Fibroblast of mammary gland (primary cell): Measurements from ENCODE around the gene MEGF6.

Experiments
- DNase-seq: peaks from one replicate; pipeline ENCODE4 v3.0.0-alpha.2; 2010; ENCODE audit warnings: low read depth
- H3K4me3 ChIP-seq: 2 replicates; pipeline ENCODE4 v1.5.1; 2011; ENCODE audit warnings: low read depth, mild to moderate bottlenecking, low read length, moderate library complexity; ENCODE audit not compliant: control insufficient read depth
- TF ChIP-seq, protein P1 (sequence below): conservative IDR thresholded peaks from 2 replicates; pipeline ENCODE4 v1.5.1; 2011; ENCODE audit warnings: low read depth, low read length, inconsistent platforms; ENCODE audit not compliant: control insufficient read depth, insufficient read depth

Gene MEGF6

DNA sequence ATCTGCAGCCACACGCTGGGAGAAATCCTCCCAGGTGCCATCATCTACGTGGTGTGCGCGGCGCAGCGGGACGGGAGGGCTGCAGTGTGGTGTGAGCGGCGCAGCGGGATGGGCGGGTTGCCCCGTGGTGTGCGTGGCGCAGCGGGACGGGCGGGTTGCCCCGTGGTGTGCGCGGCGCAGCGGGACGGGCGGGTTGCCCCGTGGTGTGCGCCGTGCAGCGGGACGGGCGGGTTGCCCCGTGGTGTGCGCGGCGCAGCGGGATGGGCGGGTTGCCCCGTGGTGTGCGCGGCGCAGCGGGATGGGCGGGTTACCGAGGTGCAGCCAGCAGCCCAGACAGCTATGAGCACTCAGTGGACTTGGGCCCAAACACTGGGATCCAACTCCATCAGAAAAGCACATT, 33.9 kb upstream of the MEGF6 start:
- TF ChIP-seq, protein P1, sequence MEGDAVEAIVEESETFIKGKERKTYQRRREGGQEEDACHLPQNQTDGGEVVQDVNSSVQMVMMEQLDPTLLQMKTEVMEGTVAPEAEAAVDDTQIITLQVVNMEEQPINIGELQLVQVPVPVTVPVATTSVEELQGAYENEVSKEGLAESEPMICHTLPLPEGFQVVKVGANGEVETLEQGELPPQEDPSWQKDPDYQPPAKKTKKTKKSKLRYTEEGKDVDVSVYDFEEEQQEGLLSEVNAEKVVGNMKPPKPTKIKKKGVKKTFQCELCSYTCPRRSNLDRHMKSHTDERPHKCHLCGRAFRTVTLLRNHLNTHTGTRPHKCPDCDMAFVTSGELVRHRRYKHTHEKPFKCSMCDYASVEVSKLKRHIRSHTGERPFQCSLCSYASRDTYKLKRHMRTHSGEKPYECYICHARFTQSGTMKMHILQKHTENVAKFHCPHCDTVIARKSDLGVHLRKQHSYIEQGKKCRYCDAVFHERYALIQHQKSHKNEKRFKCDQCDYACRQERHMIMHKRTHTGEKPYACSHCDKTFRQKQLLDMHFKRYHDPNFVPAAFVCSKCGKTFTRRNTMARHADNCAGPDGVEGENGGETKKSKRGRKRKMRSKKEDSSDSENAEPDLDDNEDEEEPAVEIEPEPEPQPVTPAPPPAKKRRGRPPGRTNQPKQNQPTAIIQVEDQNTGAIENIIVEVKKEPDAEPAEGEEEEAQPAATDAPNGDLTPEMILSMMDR = no peak
- DNase-seq = no peak

DNA sequence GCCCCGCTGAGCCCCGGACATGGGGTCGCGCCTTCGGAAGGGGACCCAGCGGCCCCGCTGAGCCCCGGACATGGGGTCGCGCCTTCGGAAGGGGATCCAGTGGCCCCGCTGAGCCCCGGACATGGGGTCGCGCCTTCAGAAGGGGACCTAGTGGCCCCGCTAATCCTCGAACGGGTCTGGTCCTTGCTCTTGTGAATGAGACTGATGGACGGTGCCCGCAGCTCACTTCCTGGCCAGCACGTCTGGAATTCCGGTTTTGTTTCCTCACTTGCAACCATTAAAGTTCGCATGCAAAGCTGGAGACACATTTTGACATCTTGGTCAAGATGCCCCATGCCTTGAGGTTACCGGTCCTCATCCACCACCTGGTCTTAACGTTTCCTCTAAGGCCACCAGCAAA, 33.0 kb upstream of the MEGF6 start:
- H3K4me3 ChIP-seq = no peak overlapping the region
- DNase-seq = no peak
- TF ChIP-seq, protein P1 = no peak

More for the DNA sequence above, 33.9 kb upstream of the MEGF6 start:
- H3K4me3 ChIP-seq = no peak overlapping the region

DNA sequence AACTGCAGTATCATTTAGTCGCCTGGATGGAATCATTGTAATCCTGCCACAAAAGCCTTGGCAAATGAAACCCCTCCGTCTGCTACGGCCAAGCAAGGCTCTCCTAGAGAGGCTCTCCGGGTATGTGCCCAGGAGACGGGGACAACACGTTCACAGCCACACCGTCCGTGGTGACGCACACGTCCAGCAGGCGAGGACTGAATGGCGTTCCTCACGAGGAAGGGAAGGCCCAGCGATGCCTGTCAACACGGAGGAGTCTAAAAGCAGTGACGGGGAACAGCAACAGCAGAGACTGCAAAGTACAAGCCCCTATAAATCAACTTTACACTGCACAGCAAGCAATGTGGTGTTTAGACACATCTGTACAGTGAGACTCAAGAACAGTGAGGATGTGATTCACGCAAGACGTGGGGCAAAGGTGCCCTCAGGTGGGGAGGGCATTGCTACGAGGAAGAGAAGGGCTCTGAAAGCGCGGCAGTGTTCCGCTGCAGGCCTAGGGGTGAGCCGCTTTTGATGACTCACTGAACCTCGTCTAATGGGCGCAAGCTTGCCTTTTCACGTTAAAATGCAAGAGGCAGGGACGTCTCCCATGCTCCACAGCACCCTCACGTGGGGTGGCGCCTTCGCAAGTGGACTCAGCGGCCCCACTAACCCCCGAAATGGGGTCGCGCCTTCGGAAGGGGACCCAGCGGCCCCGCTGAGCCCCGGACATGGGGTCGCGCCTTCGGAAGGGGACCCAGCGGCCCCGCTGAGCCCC, 31.8 kb upstream of the MEGF6 start:
- H3K4me3 ChIP-seq = no peak overlapping the region
- TF ChIP-seq, protein P1 = no peak

DNA sequence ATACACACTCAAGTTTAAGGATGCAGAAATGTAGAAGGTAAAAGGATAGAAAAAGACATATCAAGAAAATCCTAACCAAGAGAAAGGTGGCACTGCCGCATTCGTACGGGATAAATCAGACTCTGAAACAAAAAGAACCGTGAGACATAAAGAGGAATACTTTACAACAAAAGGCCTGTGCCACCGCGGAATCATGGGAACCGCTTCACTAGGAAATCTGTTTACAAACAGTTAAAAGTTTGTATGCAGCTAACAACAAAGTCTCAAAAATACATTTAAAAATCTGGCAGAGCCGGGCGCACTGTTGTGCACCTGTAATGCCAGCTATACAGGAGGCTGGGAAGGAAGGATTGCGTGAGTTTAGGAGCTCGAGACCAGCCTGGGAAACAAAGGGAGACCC, 30.5 kb upstream of the MEGF6 start:
- no peak for DNase-seq
- H3K4me3 ChIP-seq = no peak overlapping the region
- TF ChIP-seq, protein P1 = no peak

More for the DNA sequence above, 31.8 kb upstream of the MEGF6 start:
- DNase-seq = no peak

DNA sequence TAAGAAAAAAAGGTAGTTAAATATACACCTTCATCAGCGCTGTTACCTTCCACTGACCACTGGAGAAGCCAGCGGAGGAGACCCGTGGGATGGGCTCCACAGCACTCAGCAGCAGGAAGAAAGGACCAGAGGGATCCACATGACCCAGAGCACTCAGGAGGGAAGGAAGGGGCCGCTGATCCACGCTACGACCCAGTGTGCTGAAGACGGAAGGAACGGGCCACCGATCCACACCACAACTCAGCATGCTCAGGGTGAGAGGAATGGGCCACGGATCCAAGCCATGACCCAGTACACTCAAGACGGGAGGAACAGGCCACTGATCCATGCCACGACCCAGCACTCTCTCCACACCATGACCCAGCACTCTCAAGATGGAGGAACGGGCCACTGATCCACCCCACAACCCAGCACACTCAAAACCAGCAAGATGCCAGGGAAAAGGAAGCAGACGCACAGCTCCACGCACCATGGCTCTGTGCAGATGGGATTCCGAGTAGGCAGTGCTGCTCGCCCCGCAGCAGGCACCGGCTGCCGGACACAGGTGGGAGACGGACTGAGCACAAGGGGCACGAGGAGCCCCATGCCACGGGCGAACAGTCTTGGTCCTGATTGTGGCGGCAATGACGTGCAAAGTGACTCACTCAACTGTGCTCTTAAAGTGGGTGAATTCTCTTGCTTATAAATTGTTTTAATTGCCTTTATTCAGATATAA, 29.9 kb upstream of the MEGF6 start:
- H3K4me3 ChIP-seq = no peak overlapping the region
- DNase-seq = no peak
- TF ChIP-seq, protein P1 = no peak

DNA sequence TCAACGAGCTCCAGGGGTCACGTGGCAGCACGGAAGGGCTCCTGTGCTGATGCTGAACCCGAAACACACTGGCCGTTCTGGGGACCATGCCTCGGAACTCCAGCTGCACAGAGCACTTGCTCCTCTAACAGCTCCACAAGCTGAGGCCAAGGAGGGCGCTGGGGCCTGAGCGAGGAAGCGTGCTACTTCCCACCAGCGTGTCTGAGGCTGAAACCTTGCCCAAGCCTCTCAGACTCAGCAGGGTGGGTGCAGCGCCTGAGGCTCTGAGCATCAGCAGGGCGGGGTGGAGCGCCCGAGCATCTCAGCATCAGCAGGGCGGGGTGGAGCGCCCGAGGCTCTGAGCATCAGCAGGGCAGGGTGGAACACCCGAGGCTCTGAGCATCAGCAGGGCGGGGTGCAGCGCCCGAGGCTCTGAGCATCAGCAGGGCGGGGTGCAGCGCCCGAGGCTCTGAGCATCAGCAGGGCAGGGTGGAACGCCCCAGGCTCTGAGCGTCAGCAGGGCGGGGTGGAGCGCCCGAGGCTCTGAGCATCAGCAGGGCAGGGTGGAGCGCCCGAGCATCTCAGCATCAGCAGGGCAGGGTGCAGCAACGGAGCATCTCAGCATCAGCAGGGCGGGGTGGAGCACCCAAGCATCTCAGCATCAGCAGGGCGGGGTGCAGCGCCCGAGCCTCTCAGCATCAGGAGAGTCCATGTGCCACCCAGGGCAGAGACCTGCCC, 29.0 kb upstream of the MEGF6 start:
- H3K4me3 ChIP-seq = no peak overlapping the region
- no peak for DNase-seq
- TF ChIP-seq, protein P1 = no peak
